HCT116 (cell line): ENCODE measurements around the gene C2orf92. TPM values are rescaled to one million over a fixed set of nuclear protein-coding genes. Genes with fewer than 3 reads are reported as not detected.

ENCODE experiments used
- ATAC-seq: fragments of 200-7000 bp; cut with Tn5 transposase; 2 replicates; pipeline ENCODE4 v1.9.1; 2020; ENCODE audit warnings: mild to moderate bottlenecking, moderate library complexity
- BruUV-seq: library from RNA; stranded (reverse); fragments of 400-500 nt; replicated peaks from 2 replicates; lab custom pipeline; 2021; lab: Mats Ljungman, UMichigan
- CTCF ChIA-PET: fragments of 300-600 bp; sonication (Branson Sonifier 250); formaldehyde crosslinking; loops from one replicate; lab custom pipeline; 2021; ENCODE audit warnings: antibody characterized with exemption; lab: Charles Lee
- POLR2A ChIA-PET: fragments of 300-600, 350-600 bp; sonication (Branson Sonifier 250); formaldehyde crosslinking; loops from one replicate; lab custom pipeline; 2021; ENCODE audit warnings: antibody characterized with exemption; lab: Charles Lee
- RAD21 ChIA-PET, 2 experiments: fragments of 300-600 bp; sonication (Branson Sonifier 250); formaldehyde crosslinking; loops; one replicate each; lab custom pipeline; 2023; ENCODE audit warnings: low total read pairs in 2 of 2; ENCODE audit not compliant: uncharacterized antibody in 2 of 2, unreplicated experiment in 2 of 2, low non-redundant PET in 1 of 2; lab: Charles Lee
- DNase-seq: peaks from one replicate; pipeline ENCODE4 v3.0.0-alpha.2; 2010; ENCODE audit warnings: low read depth, low spot score
- H2AFZ ChIP-seq: fragments of 200-600 bp; shearing (Covaris generic), sonication (generic); 2 replicates; pipeline ENCODE4 v1.6.1; 2017; ENCODE audit warnings: low read depth, mixed run types, mixed read lengths, antibody characterized with exemption, low read length; ENCODE audit not compliant: poor library complexity, severe bottlenecking
- H3K27ac ChIP-seq: 2 replicates; pipeline ENCODE4 v1.5.1; 2012; ENCODE audit warnings: low read depth, low read length
- H3K27me3 ChIP-seq: fragments of 200-600 bp; sonication (generic); 2 replicates; pipeline ENCODE4 v1.6.1; 2016; ENCODE audit warnings: mixed run types, low read length, mixed read lengths; ENCODE audit not compliant: insufficient read depth
- H3K36me3 ChIP-seq, 2 experiments: fragments of 200-500 bp in 1 of 2; fragments of 200-600 bp in 1 of 2; sonication (Bioruptor generic) in 1 of 2; sonication (generic) in 1 of 2; 2 replicates each; pipeline versions ENCODE4 v1.5.1 to v1.6.1; 2014 to 2016; ENCODE audit warnings: low read length in 2 of 2, inconsistent platforms in 1 of 2, mixed read lengths in 1 of 2, mixed run types in 1 of 2; ENCODE audit not compliant: insufficient read depth in 2 of 2, control insufficient read depth in 1 of 2
- H3K4me1 ChIP-seq, 2 experiments: fragments of 200-600 bp in 1 of 2; sonication (generic) in 1 of 2; 2 replicates each; pipeline versions ENCODE4 v1.5.1 to v1.6.1; 2012 to 2017; ENCODE audit warnings: low read length in 2 of 2, inconsistent platforms in 1 of 2, mild to moderate bottlenecking in 1 of 2, mixed read lengths in 1 of 2, mixed run types in 1 of 2, moderate library complexity in 1 of 2; ENCODE audit not compliant: insufficient read depth in 2 of 2, control insufficient read depth in 1 of 2
- H3K4me2 ChIP-seq: fragments of 200-600 bp; sonication (generic); 2 replicates; pipeline ENCODE4 v1.6.1; 2017; ENCODE audit warnings: mixed run types, low read length, mixed read lengths
- H3K4me3 ChIP-seq, 2 experiments: fragments of 200-600 bp in 1 of 2; sonication (generic) in 1 of 2; replicated peaks in 1 of 2; 2 replicates each; pipeline ENCODE4 v1.5.1; 2011 to 2016; ENCODE audit warnings: low read length in 2 of 2, control low read depth in 1 of 2, low read depth in 1 of 2, mild to moderate bottlenecking in 1 of 2, mixed read lengths in 1 of 2, mixed run types in 1 of 2
- H3K79me2 ChIP-seq: fragments of 200-600 bp; sonication (generic); 2 replicates; pipeline ENCODE4 v1.6.1; 2017; ENCODE audit warnings: mild to moderate bottlenecking, mixed run types, low read length, moderate library complexity, mixed read lengths; ENCODE audit not compliant: insufficient read depth
- H3K9ac ChIP-seq: fragments of 200-600 bp; sonication (generic); 2 replicates; pipeline ENCODE4 v1.6.1; 2016; ENCODE audit warnings: low read length, mixed read lengths
- H3K9me2 ChIP-seq: fragments of 200-600 bp; sonication (generic), shearing (Covaris generic); 2 replicates; pipeline ENCODE4 v1.6.1; 2017; ENCODE audit warnings: mixed run types, mild to moderate bottlenecking, moderate library complexity; ENCODE audit not compliant: insufficient read depth
- H3K9me3 ChIP-seq, 2 experiments: fragments of 200-500 bp in 1 of 2; fragments of 200-600 bp in 1 of 2; sonication (Bioruptor generic) in 1 of 2; sonication (generic) in 1 of 2; 2 replicates each; pipeline ENCODE4 v1.6.1; 2014 to 2017; ENCODE audit warnings: low read length in 2 of 2, mixed read lengths in 2 of 2, inconsistent platforms in 1 of 2, low read depth in 1 of 2, mild to moderate bottlenecking in 1 of 2, mixed run types in 1 of 2, moderate library complexity in 1 of 2; ENCODE audit not compliant: control insufficient read depth in 1 of 2, insufficient read depth in 1 of 2
- H4K20me1 ChIP-seq: fragments of 200-600 bp; sonication (generic), shearing (Covaris generic); 2 replicates; pipeline ENCODE4 v1.6.1; 2017; ENCODE audit warnings: mixed run types, mild to moderate bottlenecking, moderate library complexity; ENCODE audit not compliant: insufficient read depth
- CBX3 ChIP-seq: IDR thresholded peaks from 2 replicates; pipeline ENCODE4 v1.6.1; 2012; ENCODE audit warnings: low read depth
- EZH2phosphoT487 ChIP-seq: fragments of 200-600 bp; IDR thresholded peaks from 2 replicates; pipeline ENCODE4 v1.6.1; 2018; ENCODE audit warnings: antibody characterized with exemption, borderline replicate concordance
- SP1 ChIP-seq: IDR thresholded peaks from 2 replicates; pipeline ENCODE4 v1.6.1; 2012; ENCODE audit warnings: low read depth
- SRF ChIP-seq: IDR thresholded peaks from 2 replicates; pipeline ENCODE4 v1.6.1; 2012; ENCODE audit warnings: low read depth
- TCF7L2 ChIP-seq: IDR thresholded peaks from 2 replicates; pipeline ENCODE4 v1.7.0; 2011; ENCODE audit warnings: borderline replicate concordance, inconsistent platforms; ENCODE audit not compliant: insufficient read depth, insufficient read length; ENCODE audit errors: extremely low read depth
- ZFX ChIP-seq: fragments of 450-650 bp; IDR thresholded peaks from 2 replicates; pipeline ENCODE4 v1.6.1; 2017
- intact Hi-C: fragments of 100-400 bp; cut with micrococcal nuclease; formaldehyde crosslinking; loops from 2 replicates; pipeline ENCODE4 v1.10.0; 2022
- total RNA-seq: library from RNA; stranded (reverse); gene quantifications from one replicate; pipeline ENCODE4 v1.2.1, GENCODE V29; 2021; ENCODE audit not compliant: unreplicated experiment
- TF ChIP-seq, protein P1 (sequence below): IDR thresholded peaks from 2 replicates; pipeline ENCODE4 v1.6.1; 2012; ENCODE audit warnings: low read depth
- TF ChIP-seq, protein P2 (sequence below): IDR thresholded peaks from 2 replicates; pipeline ENCODE4 v1.6.1; 2012
- TF ChIP-seq, protein P3 (sequence below): IDR thresholded peaks from 2 replicates; pipeline ENCODE4 v1.6.1; 2011; ENCODE audit warnings: mild to moderate bottlenecking, low read length, moderate library complexity; ENCODE audit not compliant: insufficient replicate concordance; ENCODE audit errors: extremely low read depth

The C2orf92 gene
- total RNA-seq, 1 experiment from 2014 or later, result 3.0 TPM

DNA sequence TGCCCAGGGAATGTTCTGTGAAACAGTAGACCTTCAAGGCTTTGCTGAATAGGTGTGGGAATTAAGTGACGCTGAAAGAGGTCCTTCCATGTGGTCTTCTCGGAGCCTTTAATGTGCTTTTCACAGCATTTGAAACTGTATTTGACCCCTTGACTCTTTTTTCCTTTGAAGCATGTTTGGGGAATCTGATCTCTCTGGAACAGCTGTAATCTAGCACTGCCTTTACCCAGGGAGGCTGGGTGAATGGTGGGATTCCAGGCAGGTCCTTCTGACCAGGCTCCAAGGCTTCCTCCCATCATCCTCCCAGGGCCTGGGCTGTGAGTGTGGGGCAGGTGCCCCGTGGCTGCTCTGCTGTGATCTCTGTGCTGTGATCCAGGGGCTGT lies 48.1 kb downstream of the C2orf92 start:
- Histone ChIP-seq H3K9me2 (no peaks in the 10 kb centered on the region), H3K4me2 (no peak overlapping the region), H3K27ac (no peak overlapping the region), H3K9ac (no peak overlapping the region), H3K4me3 (no peak overlapping the region), H2AFZ (no peak overlapping the region)
- no peak for ATAC-seq
- CTCF ChIA-PET, result no interaction called here
- no peak for TF ChIP-seq ZFX
- TF ChIP-seq, protein P1, sequence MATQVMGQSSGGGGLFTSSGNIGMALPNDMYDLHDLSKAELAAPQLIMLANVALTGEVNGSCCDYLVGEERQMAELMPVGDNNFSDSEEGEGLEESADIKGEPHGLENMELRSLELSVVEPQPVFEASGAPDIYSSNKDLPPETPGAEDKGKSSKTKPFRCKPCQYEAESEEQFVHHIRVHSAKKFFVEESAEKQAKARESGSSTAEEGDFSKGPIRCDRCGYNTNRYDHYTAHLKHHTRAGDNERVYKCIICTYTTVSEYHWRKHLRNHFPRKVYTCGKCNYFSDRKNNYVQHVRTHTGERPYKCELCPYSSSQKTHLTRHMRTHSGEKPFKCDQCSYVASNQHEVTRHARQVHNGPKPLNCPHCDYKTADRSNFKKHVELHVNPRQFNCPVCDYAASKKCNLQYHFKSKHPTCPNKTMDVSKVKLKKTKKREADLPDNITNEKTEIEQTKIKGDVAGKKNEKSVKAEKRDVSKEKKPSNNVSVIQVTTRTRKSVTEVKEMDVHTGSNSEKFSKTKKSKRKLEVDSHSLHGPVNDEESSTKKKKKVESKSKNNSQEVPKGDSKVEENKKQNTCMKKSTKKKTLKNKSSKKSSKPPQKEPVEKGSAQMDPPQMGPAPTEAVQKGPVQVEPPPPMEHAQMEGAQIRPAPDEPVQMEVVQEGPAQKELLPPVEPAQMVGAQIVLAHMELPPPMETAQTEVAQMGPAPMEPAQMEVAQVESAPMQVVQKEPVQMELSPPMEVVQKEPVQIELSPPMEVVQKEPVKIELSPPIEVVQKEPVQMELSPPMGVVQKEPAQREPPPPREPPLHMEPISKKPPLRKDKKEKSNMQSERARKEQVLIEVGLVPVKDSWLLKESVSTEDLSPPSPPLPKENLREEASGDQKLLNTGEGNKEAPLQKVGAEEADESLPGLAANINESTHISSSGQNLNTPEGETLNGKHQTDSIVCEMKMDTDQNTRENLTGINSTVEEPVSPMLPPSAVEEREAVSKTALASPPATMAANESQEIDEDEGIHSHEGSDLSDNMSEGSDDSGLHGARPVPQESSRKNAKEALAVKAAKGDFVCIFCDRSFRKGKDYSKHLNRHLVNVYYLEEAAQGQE, result no peak
- no peak for TF ChIP-seq EZH2phosphoT487
- TF ChIP-seq, protein P2, sequence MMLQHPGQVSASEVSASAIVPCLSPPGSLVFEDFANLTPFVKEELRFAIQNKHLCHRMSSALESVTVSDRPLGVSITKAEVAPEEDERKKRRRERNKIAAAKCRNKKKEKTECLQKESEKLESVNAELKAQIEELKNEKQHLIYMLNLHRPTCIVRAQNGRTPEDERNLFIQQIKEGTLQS, result no peak
- TF ChIP-seq SRF, result no peak
- TF ChIP-seq, protein P3, sequence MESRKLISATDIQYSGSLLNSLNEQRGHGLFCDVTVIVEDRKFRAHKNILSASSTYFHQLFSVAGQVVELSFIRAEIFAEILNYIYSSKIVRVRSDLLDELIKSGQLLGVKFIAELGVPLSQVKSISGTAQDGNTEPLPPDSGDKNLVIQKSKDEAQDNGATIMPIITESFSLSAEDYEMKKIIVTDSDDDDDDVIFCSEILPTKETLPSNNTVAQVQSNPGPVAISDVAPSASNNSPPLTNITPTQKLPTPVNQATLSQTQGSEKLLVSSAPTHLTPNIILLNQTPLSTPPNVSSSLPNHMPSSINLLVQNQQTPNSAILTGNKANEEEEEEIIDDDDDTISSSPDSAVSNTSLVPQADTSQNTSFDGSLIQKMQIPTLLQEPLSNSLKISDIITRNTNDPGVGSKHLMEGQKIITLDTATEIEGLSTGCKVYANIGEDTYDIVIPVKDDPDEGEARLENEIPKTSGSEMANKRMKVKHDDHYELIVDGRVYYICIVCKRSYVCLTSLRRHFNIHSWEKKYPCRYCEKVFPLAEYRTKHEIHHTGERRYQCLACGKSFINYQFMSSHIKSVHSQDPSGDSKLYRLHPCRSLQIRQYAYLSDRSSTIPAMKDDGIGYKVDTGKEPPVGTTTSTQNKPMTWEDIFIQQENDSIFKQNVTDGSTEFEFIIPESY, result no peak
- no peak for TF ChIP-seq CBX3
- TF ChIP-seq TCF7L2, result no peak
- TF ChIP-seq SP1, result no peak
- TF ChIP-seq, all 23 proteins: peak for 0
- intact Hi-C loops, result no loop called here
- no peaks in the 10 kb centered on the region for H3K9me3 ChIP-seq
- ChIA-PET RAD21 (no interaction called here), POLR2A (no interaction called here)
- no peaks in the 10 kb centered on the region for H4K20me1 ChIP-seq
- no peaks in the 10 kb centered on the region for H3K4me1 ChIP-seq
- no peaks in the 10 kb centered on the region for H3K36me3 ChIP-seq
- DNase-seq, result no peak
- H3K79me2 ChIP-seq, result no peaks in the 10 kb centered on the region
- H3K27me3 ChIP-seq, result no peaks in the 10 kb centered on the region
- BruUV-seq, result no TSS peak
